ENCODE results near the gene GDI2. TPM values are rescaled to one million over a fixed set of nuclear protein-coding genes. Genes with fewer than 3 reads are reported as not detected.

The GDI2 gene
- total and polyA plus RNA-seq, 11 donors = 20.0 to 167 (median 117) TPM

DNA sequence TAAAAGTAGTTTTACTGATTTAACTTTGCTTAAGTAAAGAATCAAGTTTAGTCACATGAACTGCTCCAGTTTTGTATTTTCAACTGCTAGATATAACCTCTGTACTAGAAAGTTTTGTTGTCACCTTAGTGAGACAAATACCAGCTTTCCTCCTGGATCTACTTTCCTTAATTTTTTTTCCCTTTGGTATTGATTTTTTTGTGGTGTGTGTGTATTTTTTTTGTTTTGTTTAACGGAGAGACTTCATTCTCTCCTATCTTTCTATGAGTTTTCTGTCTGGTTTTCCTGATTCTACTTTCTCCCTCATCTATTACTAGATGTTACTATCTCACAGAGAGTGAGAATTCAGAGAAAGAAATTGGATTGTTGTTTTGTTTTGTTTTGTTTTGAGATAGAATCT lies 76.6 kb downstream of the GDI2 start:
- Histone ChIP-seq H3K9me3 (no peaks in the 10 kb centered on the region), H3K4me1 (peaks cover 0 to 6% (median 0%) of the 10 kb centered on the region in 12 donors), H3K27me3 (no peaks in the 10 kb centered on the region), H3K27ac (no peak overlapping the region), H3K36me3 (peaks cover 0 to 89% (median 63%) of the 10 kb centered on the region in 9 donors), H3K4me3 (no peak overlapping the region)
- no peak for TF ChIP-seq POLR2A (IDR thresholded peaks at IDR 0.05)
- TF ChIP-seq, protein P1, sequence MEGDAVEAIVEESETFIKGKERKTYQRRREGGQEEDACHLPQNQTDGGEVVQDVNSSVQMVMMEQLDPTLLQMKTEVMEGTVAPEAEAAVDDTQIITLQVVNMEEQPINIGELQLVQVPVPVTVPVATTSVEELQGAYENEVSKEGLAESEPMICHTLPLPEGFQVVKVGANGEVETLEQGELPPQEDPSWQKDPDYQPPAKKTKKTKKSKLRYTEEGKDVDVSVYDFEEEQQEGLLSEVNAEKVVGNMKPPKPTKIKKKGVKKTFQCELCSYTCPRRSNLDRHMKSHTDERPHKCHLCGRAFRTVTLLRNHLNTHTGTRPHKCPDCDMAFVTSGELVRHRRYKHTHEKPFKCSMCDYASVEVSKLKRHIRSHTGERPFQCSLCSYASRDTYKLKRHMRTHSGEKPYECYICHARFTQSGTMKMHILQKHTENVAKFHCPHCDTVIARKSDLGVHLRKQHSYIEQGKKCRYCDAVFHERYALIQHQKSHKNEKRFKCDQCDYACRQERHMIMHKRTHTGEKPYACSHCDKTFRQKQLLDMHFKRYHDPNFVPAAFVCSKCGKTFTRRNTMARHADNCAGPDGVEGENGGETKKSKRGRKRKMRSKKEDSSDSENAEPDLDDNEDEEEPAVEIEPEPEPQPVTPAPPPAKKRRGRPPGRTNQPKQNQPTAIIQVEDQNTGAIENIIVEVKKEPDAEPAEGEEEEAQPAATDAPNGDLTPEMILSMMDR (IDR thresholded peaks at IDR 0.05) = no peak
- WGBS, 4 donors = 64 to 90% (median 80%) methylated on average over 1 of the region's 1 CpG
- intact Hi-C loops (cut with DNase I) = no loop called here
- DNase-seq (no peak), ATAC-seq (no peak)

DNA sequence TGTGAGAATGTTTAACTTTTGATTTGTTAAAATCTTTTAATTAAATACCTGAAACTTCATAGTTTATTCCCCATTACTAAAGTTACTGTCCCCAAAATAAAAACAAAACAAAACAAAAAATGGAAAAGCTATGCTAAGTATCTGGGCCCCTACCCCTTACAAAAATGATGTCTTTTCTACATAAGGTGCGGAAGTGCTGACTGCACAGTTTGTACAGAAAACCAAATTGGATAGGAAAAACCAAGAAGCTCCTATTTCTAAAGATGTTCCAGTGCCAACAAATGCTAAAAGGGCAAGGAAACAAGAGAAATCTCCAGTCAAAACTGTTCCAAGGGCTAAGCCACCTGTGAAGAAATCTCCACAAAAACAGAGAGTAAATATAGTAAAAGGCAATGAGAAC lies 78.1 kb downstream of the GDI2 start:
- no peak overlapping the region for H3K27ac ChIP-seq
- ATAC-seq (no peak), DNase-seq (no peak)
- intact Hi-C loops (cut with DNase I) = no loop called here
- no peaks in the 10 kb centered on the region for H3K27me3 ChIP-seq
- H3K4me3 ChIP-seq = no peak overlapping the region
- no peak for TF ChIP-seq POLR2A (IDR thresholded peaks at IDR 0.05)
- TF ChIP-seq, protein P1 (IDR thresholded peaks at IDR 0.05) = no peak
- H3K4me1 ChIP-seq = peaks cover 0 to 6% (median 0%) of the 10 kb centered on the region in 12 donors
- no peaks in the 10 kb centered on the region for H3K9me3 ChIP-seq
- 95 to 100% (median 96%) methylated on average over 1 of the region's 1 CpG for WGBS, 4 donors
- H3K36me3 ChIP-seq = peaks cover 0 to 89% (median 63%) of the 10 kb centered on the region in 9 donors

DNA sequence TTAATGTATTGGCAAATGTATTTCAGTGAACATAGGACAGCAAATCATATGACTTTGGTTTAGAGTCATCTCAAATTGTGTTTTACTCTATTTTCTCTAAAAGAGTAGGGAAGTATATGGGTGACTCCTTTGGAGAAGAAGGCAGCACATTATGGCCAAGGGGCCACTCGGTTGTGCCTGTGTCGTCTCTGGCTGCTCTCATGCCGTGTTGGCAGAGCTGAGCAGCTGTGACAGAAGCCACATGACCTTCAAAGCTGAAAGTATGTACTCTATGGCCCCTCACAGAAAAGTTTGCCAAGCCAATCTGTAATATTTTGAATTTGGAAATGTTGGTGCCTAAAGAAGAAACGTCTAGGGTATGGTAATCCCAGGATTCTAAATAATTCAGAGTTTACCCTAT lies 81.1 kb downstream of the GDI2 start:
- 42 to 59% (median 46%) methylated on average over 4 of the region's 4 CpGs for WGBS, 4 donors
- DNase-seq (peak in 4 of 5 donors; percentile 36 to 63 (median 44)), ATAC-seq (peak; percentile 90 to 94 (median 92))
- peaks cover 0 to 92% (median 70%) of the 10 kb centered on the region in 9 donors for H3K36me3 ChIP-seq
- H3K27me3 ChIP-seq = no peaks in the 10 kb centered on the region
- intact Hi-C loops (cut with DNase I) = no loop called here
- H3K4me1 ChIP-seq = peaks cover 0 to 6% (median 0%) of the 10 kb centered on the region in 12 donors
- H3K4me3 ChIP-seq = no peak overlapping the region
- H3K27ac ChIP-seq = peak overlapping the region in 8 of 12 donors; percentile 4 to 56 (median 28)
- H3K9me3 ChIP-seq = no peaks in the 10 kb centered on the region
- TF ChIP-seq POLR2A (IDR thresholded peaks at IDR 0.05) = no peak
- TF ChIP-seq, protein P1 (IDR thresholded peaks at IDR 0.05) = no peak

DNA sequence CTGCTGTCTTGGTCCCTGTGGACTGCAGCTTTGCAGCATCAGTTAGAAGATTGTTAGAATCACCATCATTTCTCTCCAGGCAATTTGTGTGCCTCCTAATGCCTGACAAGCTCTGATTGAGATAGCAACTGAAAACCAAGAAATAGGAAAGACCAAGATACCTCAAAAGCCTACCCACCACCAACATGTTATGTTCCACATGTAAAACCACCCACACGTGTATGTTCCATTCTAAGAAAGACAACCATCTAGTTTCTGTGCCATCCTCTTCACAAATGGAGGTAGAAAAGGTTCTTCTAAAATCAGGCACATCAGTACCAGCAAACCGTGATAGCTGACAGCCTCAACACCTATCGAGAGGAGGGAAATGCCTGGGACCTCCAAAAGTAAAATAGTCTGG lies 81.7 kb downstream of the GDI2 start:
- H3K36me3 ChIP-seq = peaks cover 0 to 93% (median 70%) of the 10 kb centered on the region in 9 donors
- peaks cover 0 to 6% (median 0%) of the 10 kb centered on the region in 12 donors for H3K4me1 ChIP-seq
- H3K27ac ChIP-seq = peak overlapping the region in 6 of 12 donors; percentile 4 to 56 (median 30)
- no peak overlapping the region for H3K4me3 ChIP-seq
- ATAC-seq (peak in 1 of 4 donors; percentile 5), DNase-seq (no peak)
- 63 to 96% (median 76%) methylated on average over 3 of the region's 3 CpGs for WGBS, 4 donors
- intact Hi-C loops (cut with DNase I) = no loop called here
- TF ChIP-seq POLR2A (IDR thresholded peaks at IDR 0.05) = no peak
- TF ChIP-seq, protein P1 (IDR thresholded peaks at IDR 0.05) = no peak
- no peaks in the 10 kb centered on the region for H3K9me3 ChIP-seq
- no peaks in the 10 kb centered on the region for H3K27me3 ChIP-seq
